Measurements from ENCODE around the gene CCDC57.
"Not testable (repeated sequence)": the region's sequence is repeated elsewhere in the genome, so short reads cannot be mapped to it uniquely, and the experiment has no call there.

Gene CCDC57

DNA sequence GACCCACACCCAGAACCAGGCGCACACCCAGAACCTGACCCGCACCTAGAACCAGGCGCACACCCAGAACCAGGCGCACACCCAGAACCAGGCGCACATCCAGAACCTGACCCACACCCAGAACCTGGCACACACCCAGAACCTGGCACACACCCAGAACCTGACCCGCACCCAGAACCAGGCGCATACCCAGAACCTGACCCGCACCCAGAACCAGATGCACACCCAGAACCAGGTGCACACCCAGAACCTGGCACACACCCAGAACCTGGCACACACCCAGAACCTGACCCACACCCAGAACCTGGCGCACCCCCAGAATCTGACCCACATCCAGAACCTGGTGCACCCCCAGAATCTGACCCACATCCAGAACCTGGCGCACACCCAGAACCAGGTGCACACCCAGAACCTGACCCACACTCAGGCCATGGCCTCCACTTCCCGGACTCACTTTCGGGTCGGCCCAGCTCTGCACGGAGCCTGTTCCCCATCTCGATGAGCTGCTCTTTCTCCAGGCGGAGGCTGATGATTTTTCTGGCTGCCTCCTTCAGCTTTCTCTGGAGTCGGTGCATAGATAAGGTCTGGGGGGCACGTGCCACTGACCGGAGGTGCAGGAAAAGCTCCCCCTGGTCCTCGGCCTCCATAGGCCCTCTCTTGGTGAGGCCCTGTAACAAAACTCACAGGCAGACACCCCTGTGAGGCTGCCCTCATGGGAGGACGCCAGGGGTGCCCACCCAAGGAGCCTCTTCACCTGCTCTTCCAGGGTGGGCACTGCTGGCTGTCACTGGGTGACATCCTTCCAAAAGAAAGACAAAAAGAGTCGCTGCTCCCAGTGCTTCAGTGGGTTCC lies 61.3 kb downstream of the CCDC57 start:
- DNase-seq, result no peak

DNA sequence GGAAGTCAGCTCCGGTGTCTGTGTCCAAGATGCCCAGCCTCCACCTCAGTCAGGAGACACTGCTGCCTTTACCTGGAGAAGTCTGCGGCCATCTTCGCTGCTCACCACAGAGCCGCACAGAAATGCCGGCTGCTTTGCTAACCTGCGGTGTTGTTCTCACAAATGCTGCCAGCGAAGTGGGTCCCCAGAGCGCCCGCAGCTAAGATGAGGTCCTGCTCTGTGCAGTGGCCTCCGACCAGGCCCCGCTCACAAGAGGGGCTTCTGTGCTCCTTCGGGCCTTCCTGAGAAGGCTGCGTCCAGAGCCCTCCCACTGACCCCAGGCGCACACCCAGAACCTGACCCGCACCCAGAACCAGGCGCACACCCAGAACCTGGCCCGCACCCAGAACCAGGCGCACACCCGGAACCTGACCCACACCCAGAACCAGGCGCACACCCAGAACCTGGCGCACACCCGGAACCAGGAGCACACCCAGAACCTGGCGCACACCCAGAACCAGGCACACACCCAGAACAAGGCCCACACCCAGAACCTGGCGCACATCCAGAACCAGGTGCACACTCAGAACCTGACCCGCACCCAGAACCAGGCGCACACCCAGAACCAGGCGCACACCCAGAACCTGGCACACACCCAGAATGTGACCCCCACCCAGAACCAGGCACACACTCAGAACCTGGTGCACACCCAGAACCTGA lies 63.1 kb downstream of the CCDC57 start:
- no peak for DNase-seq

GRCh38 chr17:82148997-82149396 lies 63.6 kb downstream of the CCDC57 start:
- DNase-seq, result no peak

- no peak for DNase-seq
These were observed 64.6 kb downstream of the CCDC57 start for GRCh38 chr17:82148011-82148410.

- no peak for DNase-seq
These were observed 65.7 kb downstream of the CCDC57 start for GRCh38 chr17:82146663-82147654.

- DNase-seq, result no peak
These were observed 67.0 kb downstream of the CCDC57 start for GRCh38 chr17:82145550-82146155.

DNA sequence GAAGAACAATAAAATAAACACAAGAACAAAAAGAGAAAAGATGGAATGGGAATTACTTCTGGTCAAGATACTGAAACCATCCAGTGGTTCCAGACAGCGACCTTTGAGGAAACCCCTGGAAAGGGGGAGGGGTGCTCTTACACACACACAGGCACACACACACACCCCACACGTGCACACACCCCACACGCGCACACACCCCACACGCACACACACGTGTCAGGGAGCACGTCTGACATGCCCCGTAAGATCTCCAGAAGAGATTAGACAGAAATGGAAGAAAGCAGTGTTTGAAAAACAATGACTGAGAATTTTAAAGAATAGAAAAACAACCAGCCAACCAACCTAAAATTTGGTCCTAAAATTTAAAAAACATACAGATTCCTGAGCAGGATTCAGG lies 69.3 kb downstream of the CCDC57 start:
- no peak for DNase-seq

DNA sequence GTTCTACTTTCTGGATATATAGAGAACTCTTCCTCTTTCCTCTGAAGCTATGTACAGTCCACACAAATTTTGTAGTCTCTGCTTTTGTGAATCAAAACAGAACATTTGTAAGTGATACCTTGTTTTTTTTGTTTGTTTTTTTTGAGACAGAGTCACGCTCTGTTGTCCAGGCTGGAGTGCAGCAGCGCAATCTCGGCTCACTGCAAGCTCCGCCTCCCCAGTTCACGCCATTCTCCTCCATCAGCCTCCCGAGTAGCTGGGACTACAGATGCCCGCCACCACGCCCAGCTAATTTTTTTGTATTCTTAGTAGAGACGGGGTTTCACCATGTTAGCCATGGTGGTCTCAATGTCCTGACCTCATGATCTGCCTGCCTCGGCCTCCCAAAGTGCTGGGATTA lies 72.7 kb downstream of the CCDC57 start:
- not testable (repeated sequence) for DNase-seq

GRCh38 chr17:82138511-82138992 lies 74.1 kb downstream of the CCDC57 start:
- DNase-seq, result no peak

DNA sequence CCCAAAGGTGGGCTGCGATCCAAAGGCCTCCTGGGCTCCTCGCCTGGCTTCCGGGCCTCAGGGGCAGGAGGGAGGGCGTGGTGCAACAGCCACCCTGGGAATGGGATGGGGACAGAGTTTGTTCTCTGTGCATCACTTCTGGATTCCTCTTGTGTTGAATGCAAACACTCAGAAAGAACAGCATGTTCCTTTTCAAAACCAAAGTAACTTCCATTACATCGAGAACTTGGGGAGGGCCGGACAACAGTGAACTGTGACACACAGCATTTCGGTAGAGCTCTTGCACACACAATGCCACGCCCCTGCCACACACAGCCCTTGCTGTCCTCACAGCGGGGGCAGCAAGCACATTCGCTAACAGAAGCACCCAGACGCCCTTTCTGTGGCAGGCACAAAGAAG lies 78.5 kb downstream of the CCDC57 start:
- no peak for DNase-seq

- not testable (repeated sequence) for DNase-seq
These were observed 79.3 kb downstream of the CCDC57 start for GRCh38 chr17:82133166-82133953.

DNA sequence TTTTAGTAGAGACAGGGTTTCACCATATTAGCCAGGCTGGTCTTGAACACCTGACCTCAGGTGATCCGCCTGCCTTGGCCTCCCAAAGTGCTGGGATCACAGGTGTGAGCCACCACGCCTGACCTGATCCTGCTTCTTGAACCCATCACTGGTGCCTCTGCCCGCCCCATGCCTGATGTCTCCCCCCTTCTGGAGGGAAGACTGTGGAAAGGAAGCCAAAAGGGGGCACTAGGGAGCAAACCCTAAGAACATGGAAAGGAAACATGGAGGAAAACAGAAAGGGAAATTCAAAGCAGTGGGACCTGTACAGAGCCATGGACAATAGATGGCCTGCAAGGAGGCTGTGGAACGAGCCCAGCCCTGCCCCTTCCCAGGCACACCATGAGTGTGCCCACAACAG lies 83.5 kb downstream of the CCDC57 start:
- no peak for DNase-seq

DNA sequence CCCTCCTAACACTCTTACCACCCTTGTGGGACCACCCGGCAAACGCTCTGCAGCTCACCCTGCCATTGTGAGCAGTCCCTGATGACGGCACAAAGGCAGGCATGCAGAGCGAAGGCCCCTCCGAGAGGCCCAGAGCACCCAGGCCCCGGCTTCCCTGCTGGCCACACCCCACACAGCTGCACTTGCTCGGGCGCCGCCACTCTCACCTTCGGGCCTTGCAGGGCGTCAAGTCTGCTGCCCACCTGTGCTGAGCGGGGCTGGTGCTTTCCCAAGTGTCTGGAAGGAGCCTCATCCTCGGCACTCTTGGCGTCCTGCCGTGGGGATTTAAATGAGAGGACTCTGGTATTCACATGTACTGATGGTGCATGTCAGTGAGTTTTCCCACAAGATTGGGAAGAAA lies 84.4 kb downstream of the CCDC57 start:
- no peak for DNase-seq

GRCh38 chr17:82127704-82128103 lies 84.9 kb downstream of the CCDC57 start:
- DNase-seq, result peak; percentile 50

- DNase-seq, result no peak
These were observed 85.4 kb downstream of the CCDC57 start for GRCh38 chr17:82127315-82127595.

DNA sequence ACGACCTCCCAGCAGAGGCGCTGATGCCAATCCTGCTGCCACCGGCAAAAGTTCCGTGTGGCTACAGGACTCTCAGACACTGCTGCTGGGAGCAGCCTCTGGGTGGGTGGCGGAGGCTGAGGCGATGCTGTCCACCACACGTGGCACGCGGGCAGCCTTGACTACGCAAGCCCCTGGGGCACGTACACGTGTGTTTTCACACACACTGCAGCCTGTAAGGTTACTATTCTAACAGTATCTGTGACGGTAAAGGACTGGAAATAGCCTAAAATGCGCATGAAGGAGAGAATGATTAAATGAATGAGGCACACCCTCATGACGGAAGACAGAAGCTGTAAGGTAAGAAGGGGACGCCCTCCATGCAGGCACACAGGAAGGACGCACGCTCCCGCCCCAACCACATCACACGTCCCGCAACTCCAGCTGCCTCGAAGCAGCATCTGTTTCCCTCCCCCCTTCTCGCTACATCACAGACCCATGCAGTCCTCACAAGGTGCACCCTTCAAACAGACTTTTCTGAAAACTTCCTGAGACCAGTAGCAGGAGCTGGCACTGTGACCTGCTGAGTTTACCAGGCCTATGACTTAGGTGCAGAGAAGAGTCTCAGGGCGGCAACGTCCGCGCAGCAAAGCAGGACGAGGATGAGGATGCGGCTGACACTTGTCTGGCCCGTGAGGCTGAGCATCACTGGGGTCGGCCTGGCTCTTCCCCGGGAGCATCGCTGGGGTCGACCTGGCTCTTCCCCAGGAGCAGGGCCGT lies 85.9 kb downstream of the CCDC57 start:
- DNase-seq, result peak; percentile 98

GRCh38 chr17:82124101-82124500 lies 88.5 kb downstream of the CCDC57 start:
- no peak for DNase-seq

DNA sequence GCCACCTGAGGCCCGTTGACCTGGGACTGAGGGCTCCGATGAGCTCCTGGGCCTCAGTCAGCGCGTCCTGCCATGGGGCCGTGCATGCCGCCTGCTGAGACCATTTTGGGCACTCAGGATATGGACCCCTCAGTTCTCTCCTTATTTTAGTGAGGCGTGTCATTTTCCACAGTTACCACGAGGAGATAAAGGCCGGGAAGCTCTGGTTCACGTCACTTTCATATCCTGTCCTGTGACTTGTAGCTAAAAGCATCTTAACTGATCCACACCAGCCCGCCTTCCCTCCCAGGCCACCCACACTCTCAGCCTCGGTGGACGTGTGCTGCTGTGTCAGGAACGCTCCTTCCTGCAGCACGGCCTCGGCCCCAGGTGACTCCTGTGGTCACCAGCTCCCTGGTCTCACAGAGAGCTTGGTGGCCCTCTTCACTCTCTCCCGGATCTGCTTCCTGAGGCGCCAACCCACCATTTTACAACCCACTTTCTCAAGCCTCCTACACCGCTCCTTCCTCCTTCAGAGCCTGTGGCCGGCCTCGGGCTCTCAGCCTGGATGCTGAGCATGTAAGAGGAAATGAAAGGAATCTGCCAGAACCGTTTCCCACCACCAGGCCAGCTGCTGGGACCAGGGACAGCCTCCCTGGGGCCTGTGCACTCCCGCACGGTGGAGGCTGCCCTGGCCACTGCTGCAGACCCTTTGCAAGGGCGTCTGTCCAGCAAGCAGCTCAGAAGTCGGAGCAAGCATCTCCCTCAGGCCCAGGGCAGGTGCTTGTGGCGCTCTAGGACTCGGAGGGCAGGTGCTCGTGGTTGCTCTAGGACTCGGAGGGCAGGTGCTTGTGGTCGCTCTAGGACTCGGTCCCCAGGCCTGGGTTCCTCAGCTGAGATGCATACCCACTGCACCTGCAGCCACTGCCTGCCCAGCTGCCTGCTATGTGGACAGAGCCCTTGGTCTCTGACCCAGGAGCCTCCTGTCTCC lies 90.7 kb downstream of the CCDC57 start:
- DNase-seq, result no peak

DNA sequence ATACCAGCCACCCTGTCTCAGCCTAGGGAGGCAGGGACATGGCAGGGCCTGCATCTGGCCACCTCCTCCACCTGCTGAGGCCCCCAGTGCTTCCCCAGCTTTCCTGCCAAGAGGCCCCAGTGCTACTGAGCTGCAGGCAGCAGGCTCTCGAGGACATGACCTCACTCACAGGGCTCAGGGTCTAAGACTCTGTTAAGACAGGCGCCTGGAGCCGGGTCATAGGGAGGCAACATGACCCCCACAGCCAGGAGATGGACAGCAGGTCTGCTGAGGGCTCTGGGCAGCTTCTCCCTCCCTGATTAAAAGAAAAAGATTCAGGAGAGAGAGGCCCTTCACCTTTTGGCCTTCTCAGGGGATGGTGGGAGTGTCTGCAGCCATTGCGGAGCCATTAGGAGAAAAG lies 91.4 kb downstream of the CCDC57 start:
- DNase-seq, result no peak

DNA sequence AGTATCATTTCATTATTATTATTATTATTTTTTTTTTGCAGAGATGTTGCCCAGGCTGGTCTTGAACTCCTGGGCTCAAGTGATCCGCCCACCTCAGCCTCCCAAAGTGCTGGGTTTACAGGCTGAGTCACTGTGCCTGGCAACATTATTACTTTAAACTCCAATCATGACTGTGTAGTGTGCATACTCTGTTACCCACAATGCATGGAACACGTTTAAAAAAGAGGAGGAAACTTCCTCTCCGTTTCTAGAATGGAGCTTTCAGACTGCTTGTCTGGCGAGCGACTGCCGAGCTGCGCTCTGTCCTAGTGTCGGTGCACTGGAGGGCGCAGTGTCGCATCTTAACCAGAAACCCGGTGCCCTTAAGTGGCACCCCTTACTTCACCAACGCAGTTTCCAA lies 92.5 kb downstream of the CCDC57 start:
- DNase-seq, result peak; percentile 18

Data from central memory CD4-positive, alpha-beta T cell (primary cell).